ENCODE measurements around the gene TRMT2B. TPM values are rescaled to one million over a fixed set of nuclear protein-coding genes. Genes with fewer than 3 reads are reported as not detected.
A peak's percentile ranks its signal among the peaks of the same experiment; 100 is the strongest.

Gene TRMT2B
- total and polyA plus RNA-seq, 2 of the 13 experiments (the other 11 are each of a cell fraction or from before 2014, with no cell fraction given): 7.0 to 11.2 TPM

- peak; percentile 97 for TF ChIP-seq FOSL2 (CRISPR knock-in tag; IDR thresholded peaks at IDR 0.05)
- no peak for TF ChIP-seq BHLHE40 (IDR thresholded peaks at IDR 0.05; ENCODE audit: low read length)
- TF ChIP-seq ZNF841 (CRISPR knock-in tag; IDR thresholded peaks at IDR 0.05; ENCODE audit: borderline replicate concordance): no peak
- TF ChIP-seq IKZF4 (CRISPR knock-in tag; IDR thresholded peaks at IDR 0.05; ENCODE audit: borderline replicate concordance, low read depth, not compliant biosample characterization): no peak
- no peak for TF ChIP-seq E2F1 (CRISPR knock-in tag; IDR thresholded peaks at IDR 0.05)
- no peak for TF ChIP-seq ZNF121 (CRISPR knock-in tag; IDR thresholded peaks at IDR 0.05)
- TF ChIP-seq ZNF629 (CRISPR knock-in tag; conservative IDR thresholded peaks at IDR 0.05): no peak
- TF ChIP-seq ZNF230 (CRISPR knock-in tag; IDR thresholded peaks at IDR 0.05): no peak
- peak; percentile 62; the same call in 1 of the 2 replicates for TF ChIP-seq ARID5B (CRISPR knock-in tag; IDR thresholded peaks at IDR 0.05)
- TF ChIP-seq TRIM24 (CRISPR knock-in tag; IDR thresholded peaks at IDR 0.05): no peak
- no peak for TF ChIP-seq CHD4 (IDR thresholded peaks at IDR 0.05; ENCODE audit: borderline replicate concordance, low read length)
- peak; percentile 91 for TF ChIP-seq CEBPB (IDR thresholded peaks at IDR 0.05; ENCODE audit: borderline replicate concordance, low read depth, low read length)
- TF ChIP-seq RXRB (CRISPR knock-in tag; IDR thresholded peaks at IDR 0.05; ENCODE audit: borderline replicate concordance): peak; percentile 59
- TF ChIP-seq TARDBP (CRISPR knock-in tag; IDR thresholded peaks at IDR 0.05): no peak
- TF ChIP-seq ZSCAN31 (CRISPR knock-in tag; IDR thresholded peaks at IDR 0.05; ENCODE audit: low read depth): no peak
- TF ChIP-seq HMG20A (CRISPR knock-in tag; IDR thresholded peaks at IDR 0.05; ENCODE audit: borderline replicate concordance): peak; percentile 19; the same call in 1 of the 2 replicates
- peak; percentile 72 for TF ChIP-seq NR2F6 (IDR thresholded peaks at IDR 0.05)
- TF ChIP-seq NR2F6 (CRISPR knock-in tag; IDR thresholded peaks at IDR 0.05): peak; percentile 86
- no peak for TF ChIP-seq ZC3H13 (CRISPR knock-in tag; IDR thresholded peaks at IDR 0.05)
- peak; percentile 81 for TF ChIP-seq ETV5 (CRISPR knock-in tag; IDR thresholded peaks at IDR 0.05; ENCODE audit: borderline replicate concordance)
- peak in 1 of 2 experiments; percentile 43; a peak in 1 of 4 replicates for TF ChIP-seq EP300 (IDR thresholded peaks at IDR 0.05; ENCODE audit: low read depth in 2 of 2, low read length in 2 of 2)
- no peak for TF ChIP-seq EP300 (CRISPR knock-in tag; IDR thresholded peaks at IDR 0.05; ENCODE audit: borderline replicate concordance)
- TF ChIP-seq PATZ1 (CRISPR knock-in tag; IDR thresholded peaks at IDR 0.05): no peak
- peak; percentile 69 for TF ChIP-seq TEAD3 (CRISPR knock-in tag; optimal IDR thresholded peaks at IDR 0.05; ENCODE audit: borderline replicate concordance)
- TF ChIP-seq ZNF644 (CRISPR knock-in tag; IDR thresholded peaks at IDR 0.05; ENCODE audit: low read depth): peak; percentile 58; the same call in 1 of the 2 replicates
Observed at GRCh38 chrX:100994352-100995281, 57.3 kb downstream of the TRMT2B start (continued).
